ENCODE results near the gene IGF2R. TPM values are rescaled to one million over a fixed set of nuclear protein-coding genes. Genes with fewer than 3 reads are reported as not detected.
A peak's percentile ranks its signal among the peaks of the same experiment; 100 is the strongest.

IGF2R gene
- total and polyA plus RNA-seq, 2 donors from 2014 or later = 23.7 to 88.6 TPM

GRCh38 chr6:159996626-159997497 is 28.0 kb downstream of the IGF2R start:
- no peak overlapping the region for H3K27ac ChIP-seq (ENCODE audit: low read depth in 2 of 2, low read length in 2 of 2)
- TF ChIP-seq CTCF (IDR thresholded peaks at IDR 0.05; ENCODE audit: borderline replicate concordance, extremely low read depth, insufficient read depth) = no peak
- FAIRE-seq = no peak
- no peak overlapping the region for H3K4me3 ChIP-seq (ENCODE audit: low read length in 3 of 3)
- peaks cover 0 to 9% (median 6%) of the 10 kb centered on the region in 3 donors for H3K4me1 ChIP-seq (ENCODE audit: control insufficient read depth in 2 of 3, insufficient read depth in 2 of 3, low read depth in 1 of 3, low read length in 3 of 3)
- H3K9me3 ChIP-seq (ENCODE audit: control insufficient read depth in 2 of 3, insufficient read depth in 1 of 3, low read length in 3 of 3) = peaks cover 0 to 1% (median 0%) of the 10 kb centered on the region in 3 donors
- H3K27me3 ChIP-seq (ENCODE audit: control insufficient read depth, insufficient read depth, low read length) = no peaks in the 10 kb centered on the region
- DNase-seq = no peak
- intact Hi-C loops (cut with DNase I) = no loop called here
- peaks cover 0 to 8% (median 0%) of the 10 kb centered on the region in 3 donors for H3K36me3 ChIP-seq (ENCODE audit: control insufficient read depth in 2 of 3, insufficient read depth in 3 of 3, low read length in 3 of 3)
- peak overlapping the region in 1 of 3 donors; percentile 9 for H3K9ac ChIP-seq (ENCODE audit: low read length in 3 of 3)

GRCh38 chr6:159997498-159998101 is 28.7 kb downstream of the IGF2R start:
- Histone ChIP-seq H3K4me3 (ENCODE audit: low read length in 3 of 3) (no peak overlapping the region), H3K9me3 (ENCODE audit: control insufficient read depth in 2 of 3, insufficient read depth in 1 of 3, low read length in 3 of 3) (peaks cover 0 to 1% (median 0%) of the 10 kb centered on the region in 3 donors), H3K36me3 (ENCODE audit: control insufficient read depth in 2 of 3, insufficient read depth in 3 of 3, low read length in 3 of 3) (peaks cover 0 to under 1% (median 0%) of the 10 kb centered on the region in 3 donors), H3K27ac (ENCODE audit: low read depth in 2 of 2, low read length in 2 of 2) (no peak overlapping the region), H3K4me1 (ENCODE audit: control insufficient read depth in 2 of 3, insufficient read depth in 2 of 3, low read depth in 1 of 3, low read length in 3 of 3) (peaks cover 0 to 9% (median 6%) of the 10 kb centered on the region in 3 donors), H3K9ac (ENCODE audit: low read length in 3 of 3) (no peak overlapping the region), H3K27me3 (ENCODE audit: control insufficient read depth, insufficient read depth, low read length) (no peaks in the 10 kb centered on the region)
- TF ChIP-seq CTCF (IDR thresholded peaks at IDR 0.05; ENCODE audit: borderline replicate concordance, extremely low read depth, insufficient read depth) = no peak
- no peak for DNase-seq
- no peak for FAIRE-seq
- intact Hi-C loops (cut with DNase I) = no loop called here

- FAIRE-seq (no peak), DNase-seq (no peak)
- TF ChIP-seq CTCF (IDR thresholded peaks at IDR 0.05; ENCODE audit: borderline replicate concordance, extremely low read depth, insufficient read depth) = no peak
- Histone ChIP-seq H3K27me3 (ENCODE audit: control insufficient read depth, insufficient read depth, low read length) (no peaks in the 10 kb centered on the region), H3K4me1 (ENCODE audit: control insufficient read depth in 2 of 3, insufficient read depth in 2 of 3, low read depth in 1 of 3, low read length in 3 of 3) (peaks cover 0 to 9% (median 6%) of the 10 kb centered on the region in 3 donors), H3K4me3 (ENCODE audit: low read length in 3 of 3) (no peak overlapping the region), H3K9me3 (ENCODE audit: control insufficient read depth in 2 of 3, insufficient read depth in 1 of 3, low read length in 3 of 3) (no peaks in the 10 kb centered on the region), H3K36me3 (ENCODE audit: control insufficient read depth in 2 of 3, insufficient read depth in 3 of 3, low read length in 3 of 3) (no peaks in the 10 kb centered on the region), H3K9ac (ENCODE audit: low read length in 3 of 3) (no peak overlapping the region), H3K27ac (ENCODE audit: low read depth in 2 of 2, low read length in 2 of 2) (no peak overlapping the region)
- intact Hi-C loops (cut with DNase I) = no loop called here
Measured at GRCh38 chr6:159998538-159998937, 29.7 kb downstream of the IGF2R start.

All from kidney (tissue), 14 donors.